Stimulated activated CD8-positive, alpha-beta memory T cell treated with anti-CD3 and anti-CD28 coated beads, Interleukin-12 subunit alpha, Interleukin-12 subunit beta, amount 100 ng/mL, for 24 hours (primary cell): ENCODE data around the gene ARHGEF10L.
"Not testable (repeated sequence)": the region's sequence is repeated elsewhere in the genome, so short reads cannot be mapped to it uniquely, and the experiment has no call there.

Experiments used
- DNase-seq: peaks from one replicate; pipeline ENCODE4 v3.0.0-alpha.2; 2020; ENCODE audit errors: extremely low read depth

The ARHGEF10L gene

DNA sequence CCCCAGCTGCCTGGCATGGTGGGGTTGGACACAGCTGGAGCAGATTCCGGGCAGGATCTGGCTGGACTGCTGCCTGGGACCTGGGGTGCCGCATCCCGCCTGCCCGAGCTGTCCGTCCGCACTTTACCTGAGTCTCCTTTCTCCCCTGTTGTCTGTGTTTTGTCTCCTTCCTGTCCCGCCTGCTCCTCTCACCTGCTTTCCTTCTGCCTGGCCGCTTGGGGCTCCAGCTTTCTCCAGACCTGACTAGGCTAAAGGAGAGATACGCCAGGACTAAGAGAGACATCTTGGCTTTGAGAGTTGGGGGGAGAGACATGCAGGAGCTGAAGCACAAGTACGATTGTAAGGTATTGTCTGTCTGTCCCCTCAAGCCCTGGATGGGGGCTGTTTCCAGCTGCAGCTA, 73.3 kb downstream of the ARHGEF10L start:
- DNase-seq: no peak

DNA sequence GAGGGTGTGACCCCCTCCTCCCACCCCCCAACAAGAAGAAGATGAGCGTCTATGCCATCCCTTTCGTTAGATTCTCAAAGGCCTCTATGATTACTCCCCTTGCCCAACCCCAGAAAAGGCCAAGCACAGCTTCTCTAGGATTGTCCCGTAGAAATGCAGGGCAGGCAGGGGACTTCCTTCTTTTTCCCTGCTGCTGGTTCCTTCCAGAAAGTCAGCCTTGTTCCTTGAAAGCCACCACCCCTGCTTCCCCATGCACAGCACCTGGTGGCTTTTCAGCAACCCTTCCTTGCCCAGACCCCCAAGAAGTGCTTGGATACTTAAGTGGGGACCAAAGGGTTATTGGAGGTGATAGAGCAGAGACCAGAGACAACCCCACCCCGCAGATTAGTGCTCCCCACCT, 75.1 kb downstream of the ARHGEF10L start:
- DNase-seq: no peak

DNA sequence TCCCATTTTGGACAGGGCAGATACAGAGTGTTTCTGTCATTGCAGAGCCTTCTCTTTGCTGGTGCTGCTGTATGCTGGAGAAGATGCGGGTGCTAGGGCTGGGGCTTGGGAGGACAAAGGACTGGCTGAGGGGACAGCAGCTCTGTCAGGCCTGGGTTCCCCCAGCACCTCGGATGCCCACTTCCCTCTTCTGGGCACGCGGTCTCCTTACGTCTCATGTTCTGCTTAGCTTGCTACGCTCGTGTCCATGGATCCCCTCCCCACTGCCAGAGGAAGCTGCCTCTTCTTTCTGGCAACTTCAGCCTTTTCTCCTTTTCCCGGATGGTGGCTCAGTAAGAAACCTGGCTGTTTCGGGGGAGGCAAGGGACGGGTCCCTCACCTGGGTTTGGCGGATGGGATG, 75.7 kb downstream of the ARHGEF10L start:
- DNase-seq: no peak

DNA sequence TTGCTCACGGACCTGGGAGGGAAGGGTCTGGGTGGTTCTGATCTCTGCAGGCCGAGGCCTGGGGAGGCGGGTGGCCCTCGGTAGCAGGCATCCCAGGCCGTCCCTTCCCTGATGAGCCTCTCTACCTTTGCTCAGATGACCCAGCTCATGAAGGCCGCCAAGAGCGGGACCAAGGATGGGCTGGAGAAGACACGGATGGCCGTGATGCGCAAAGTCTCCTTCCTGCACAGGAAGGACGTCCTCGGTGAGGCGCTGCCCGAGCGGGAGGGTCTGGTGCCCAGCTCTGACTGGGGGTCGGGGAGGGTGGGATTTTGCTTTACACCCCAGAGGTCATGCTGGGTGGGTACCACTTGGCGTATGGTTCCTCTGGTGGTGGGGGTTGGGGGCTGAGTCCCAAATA, 76.5 kb downstream of the ARHGEF10L start:
- no peak for DNase-seq

DNA sequence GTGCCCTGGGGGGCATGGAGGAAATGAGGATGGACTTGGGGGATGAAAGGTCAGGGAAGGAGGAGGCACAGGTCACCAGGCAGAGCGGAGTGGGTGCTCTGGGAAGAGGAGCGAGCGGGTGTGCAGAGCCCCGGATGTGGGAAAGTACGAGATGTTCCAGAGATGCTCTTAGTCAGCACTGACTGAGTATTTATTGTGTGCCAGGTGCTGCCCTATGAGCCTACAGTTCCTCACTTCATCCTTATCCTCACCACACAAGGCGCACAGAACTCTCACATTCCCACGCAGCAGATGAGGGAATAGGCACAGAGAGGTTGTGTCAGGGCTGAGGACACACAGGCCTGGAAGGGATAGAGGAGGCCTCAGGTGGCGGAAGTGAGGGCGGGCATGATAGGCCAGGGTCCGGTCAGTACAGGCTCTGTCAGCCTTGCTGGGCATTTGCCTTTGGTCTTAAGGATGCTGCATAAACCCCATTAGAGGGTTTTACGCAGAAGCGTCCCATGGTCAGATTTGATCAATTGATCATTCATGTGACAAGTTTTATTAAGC, 77.3 kb downstream of the ARHGEF10L start:
- DNase-seq: no peak

DNA sequence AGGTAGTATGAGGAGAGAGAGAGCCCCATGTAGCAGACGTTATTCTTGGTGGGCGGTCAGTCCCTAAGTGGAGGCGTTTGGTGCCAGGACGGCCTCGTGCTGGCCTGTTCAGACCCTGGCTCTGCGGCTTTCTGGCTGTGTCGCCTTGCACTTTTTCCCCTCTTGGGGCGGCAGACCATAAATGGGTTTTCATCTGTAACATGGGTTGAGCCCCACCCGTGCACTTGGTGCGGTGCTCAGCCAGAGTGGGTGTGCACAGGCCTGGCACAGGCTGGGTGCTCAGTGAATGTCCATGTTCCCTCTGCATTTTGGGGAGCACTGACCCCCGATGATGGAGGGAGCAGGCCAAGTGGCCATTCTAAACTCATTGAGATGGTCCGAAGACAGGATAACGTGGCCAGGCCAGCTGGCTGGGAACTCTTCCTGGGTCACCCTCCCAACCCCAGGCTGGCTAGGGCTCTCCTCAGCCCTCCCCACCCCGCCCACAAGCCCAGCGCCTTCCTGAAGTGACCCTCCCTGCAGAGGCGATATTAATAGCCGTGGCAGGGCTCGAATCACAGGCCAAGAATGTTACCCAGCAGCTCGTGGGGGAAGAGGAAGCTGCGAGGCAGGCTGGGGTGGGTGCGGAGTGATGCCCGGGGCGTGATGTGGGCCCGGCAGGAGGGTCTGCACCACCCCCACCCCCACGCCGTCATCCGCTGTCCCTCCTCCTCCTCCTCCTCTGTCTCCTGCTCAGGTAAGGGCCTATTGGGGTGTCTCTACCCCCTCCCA, 78.5 kb downstream of the ARHGEF10L start:
- DNase-seq: no peak

DNA sequence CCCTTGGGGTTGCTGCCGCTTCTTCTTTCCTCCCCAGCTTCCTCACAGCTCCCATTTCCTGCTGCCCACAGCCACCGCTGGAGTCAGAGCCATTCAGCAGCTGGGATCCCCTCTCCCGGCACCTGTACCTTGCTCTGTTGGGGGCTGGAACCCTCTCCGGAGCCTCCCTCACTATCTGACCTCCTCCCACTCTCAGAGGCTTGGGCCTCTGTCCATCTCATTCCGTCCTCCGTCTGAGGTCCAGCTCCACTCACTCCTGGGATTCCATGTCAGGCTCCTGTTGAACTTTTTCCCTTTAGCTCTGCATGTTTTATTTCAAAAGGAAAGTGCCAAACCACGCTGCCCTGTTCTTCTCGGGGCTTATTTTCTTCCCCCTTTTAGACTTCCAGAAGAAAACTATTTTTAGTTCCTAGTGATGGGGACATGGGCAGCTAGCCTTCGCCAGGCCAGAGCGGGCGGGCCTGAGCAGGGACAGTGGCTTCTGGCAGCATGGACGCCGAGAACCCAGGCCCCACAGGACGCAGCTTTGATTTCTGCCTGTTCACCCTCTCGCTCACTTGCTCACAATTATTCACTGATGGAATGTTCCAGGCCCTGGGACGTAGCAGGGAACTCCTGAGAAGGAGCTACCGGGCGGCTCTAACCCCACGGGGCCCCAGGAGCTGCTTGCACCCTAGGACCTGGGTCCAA, 79.2 kb downstream of the ARHGEF10L start:
- no peak for DNase-seq

DNA sequence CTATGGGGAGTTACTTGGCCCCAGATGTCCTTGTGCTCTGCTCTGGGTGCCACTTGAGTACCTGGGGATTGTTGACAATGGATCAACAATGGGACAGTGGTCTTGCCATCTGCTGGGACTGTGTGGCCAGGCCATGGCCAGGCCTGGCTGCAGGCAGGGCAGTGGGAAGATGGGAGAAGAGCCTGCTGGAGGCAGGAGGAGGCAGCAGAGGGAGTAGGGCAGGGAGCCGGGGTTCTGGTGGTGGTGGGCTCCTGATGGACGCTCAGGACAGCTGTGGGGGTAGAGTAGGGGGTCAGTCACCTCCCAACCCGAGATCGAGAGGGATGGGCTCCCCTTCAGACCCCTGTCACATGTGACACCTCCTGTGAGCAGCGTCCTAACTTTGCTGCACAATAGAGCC, 81.0 kb downstream of the ARHGEF10L start:
- no peak for DNase-seq

DNA sequence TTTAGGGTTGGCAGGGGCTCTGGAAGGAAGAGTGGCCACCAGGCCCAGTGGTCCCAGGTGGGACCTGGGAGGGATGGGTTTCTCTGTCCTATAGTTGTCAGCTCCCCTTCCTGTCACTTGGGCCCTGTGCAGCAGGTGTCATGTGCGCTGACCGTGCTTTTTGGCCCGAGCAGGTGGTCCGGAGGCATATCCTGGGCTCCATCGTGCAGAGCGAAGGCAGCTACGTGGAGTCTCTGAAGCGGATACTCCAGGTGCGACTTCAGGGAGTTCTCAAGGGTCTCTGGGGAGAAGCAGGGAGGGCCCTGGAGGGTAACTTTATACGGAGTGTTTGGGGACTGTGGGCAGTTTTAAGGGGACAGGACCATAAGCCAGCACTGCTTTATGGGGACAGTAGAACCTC, 82.2 kb downstream of the ARHGEF10L start:
- DNase-seq: no peak

DNA sequence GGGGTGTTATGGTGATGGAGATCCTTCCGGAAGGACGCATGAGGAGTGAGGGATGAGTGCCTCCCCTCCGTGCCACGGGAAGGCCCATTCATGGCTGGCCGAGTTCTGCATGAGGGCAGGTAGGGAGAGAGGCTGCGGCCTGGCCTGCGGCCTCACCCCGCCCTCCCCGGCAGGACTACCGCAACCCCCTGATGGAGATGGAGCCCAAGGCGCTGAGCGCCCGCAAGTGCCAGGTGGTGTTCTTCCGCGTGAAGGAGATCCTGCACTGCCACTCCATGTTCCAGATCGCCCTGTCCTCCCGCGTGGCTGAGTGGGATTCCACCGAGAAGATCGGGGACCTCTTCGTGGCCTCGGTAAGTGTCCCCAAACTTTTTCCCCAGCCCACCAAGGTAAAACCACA, 83.3 kb downstream of the ARHGEF10L start:
- DNase-seq: no peak

DNA sequence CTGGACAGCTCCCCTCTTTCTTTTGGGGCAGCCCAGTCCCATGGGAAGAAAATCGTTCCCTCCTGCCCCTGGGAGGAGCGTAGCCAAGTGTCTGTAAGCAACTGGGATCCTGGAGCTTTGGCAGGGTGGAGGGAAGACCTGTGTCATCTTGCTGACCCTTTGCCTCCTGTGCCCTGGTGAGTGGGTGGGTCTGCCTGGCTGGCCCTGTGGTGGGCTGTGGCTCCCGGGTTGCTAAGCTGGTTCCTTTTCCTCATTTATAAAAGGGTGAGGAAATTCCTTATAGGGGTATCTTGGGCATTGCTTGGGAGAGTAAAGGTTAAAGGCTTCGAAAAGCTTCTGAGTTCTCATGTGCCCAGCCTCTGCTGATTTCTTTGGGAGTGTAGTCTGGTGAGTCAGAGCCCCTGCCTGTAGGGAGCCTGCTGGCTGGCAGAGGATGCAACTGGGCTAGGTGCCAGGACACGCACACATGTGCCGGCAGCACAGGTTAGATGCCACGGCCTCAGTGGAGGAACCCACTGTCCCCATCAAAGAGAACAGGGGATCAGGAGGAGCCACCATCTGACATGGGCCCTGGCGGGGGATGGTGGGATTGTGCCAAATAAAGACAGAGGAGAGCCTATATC, 85.2 kb downstream of the ARHGEF10L start:
- DNase-seq: no peak

DNA sequence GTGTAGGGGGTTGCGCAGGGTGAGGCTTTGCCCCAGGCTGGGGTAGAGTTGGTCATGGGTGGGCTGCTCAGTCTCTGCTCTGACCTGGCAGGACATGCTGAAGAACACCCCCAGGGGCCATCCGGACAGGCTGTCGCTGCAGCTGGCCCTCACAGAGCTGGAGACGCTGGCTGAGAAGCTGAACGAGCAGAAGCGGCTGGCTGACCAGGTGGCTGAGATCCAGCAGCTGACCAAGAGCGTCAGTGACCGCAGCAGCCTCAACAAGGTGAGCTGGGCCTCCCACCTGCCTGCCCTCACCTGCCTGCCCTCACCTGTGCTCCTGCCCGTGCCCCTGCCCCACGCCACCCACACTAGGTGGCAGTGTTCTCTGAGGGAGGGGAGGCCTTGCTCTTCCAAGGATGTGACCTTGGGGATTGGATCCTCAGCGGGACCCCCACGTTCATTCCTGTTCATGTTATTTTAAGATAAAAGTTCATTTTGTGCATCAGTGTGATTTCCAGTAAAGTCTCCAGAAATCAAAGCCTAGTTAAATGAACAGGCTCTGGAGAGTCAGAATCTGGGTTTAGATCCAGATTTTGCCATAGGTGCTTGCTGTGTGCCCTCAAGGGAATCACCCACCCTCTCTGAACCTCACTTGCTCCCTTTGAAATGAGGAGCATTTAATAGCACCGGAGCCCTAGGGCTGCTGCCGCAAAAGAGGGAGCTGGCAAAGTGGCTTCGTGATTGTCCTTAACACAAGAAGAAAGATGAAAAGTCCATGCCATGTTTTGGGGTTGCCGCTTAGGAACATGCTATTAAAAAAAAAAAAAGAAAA, 87.9 kb downstream of the ARHGEF10L start:
- no peak for DNase-seq

DNA sequence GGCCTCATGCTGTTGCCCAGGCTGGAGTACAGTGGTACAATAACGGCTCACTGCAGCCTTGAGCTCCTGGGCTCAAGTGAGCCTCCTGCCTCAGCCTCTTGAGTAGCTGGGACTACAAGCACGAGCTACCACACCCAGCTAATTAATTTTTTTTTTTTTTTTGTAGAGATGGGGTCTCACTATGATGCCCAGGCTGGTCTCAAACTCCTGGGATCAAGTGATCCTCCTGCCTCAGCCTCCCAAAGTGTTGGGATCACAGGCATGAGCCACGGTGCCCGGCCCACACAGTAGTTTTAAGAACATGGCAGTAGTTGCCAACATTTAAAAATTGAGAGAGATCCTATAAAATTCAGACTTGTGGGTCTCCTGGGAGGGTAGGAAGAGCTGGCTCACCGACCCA, 89.5 kb downstream of the ARHGEF10L start:
- DNase-seq: not testable (repeated sequence)

DNA sequence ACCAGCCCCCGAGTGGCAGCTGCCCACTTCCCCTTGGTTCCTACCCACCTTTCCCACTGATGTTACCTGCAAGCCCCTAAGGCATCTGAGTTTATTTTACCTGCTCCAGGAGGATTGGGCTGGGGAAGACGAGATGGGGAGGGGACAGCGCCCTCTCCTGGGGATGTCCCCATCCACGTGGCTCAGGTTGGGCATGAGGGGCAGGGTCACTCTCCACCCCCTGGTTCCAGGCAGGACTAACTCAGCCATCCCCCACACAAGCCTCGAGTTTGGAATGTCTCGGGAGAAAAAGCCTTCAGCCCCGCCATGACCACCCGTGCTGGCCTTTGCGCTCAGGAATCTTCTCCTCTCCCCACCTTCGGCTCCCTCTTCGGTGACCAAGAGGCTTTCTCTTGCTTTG, 90.0 kb downstream of the ARHGEF10L start:
- no peak for DNase-seq

DNA sequence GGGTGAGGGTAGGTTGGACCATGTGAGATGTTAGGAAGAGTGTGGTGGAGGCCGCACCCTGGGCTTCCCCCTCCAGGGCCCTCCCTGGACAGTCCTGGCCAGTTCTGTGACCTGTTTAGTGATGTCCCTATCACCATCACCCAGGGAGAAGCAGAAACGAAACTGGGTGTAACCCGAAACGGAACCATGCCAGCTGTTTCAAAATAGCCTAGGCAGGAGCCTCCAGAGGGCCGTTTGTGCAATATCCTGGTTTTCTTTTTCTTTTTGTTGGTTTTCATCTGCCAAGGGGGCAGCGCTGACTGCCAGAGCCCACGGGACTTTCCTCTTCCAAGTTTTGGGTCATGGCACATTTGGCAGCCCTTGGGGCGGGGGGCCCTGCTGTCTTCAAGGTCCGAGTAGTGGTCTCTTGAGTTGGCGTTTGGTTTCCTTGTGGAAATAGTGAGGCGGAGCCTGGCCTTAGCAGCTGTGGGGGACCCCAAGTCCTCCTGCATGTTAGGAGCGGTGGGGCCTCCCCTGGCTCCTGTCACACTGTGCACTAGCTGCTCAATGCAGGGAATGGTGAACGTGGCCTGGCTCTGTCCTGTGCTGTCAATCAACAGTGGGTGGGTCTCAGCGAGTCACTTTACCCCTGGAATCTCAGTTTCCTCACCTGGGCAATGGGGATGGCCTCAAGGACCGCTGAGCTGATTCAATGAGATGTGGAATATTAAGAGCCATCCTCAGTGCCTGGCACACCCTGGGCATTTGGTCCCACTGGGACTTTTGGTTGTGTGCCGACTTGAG, 90.7 kb downstream of the ARHGEF10L start:
- DNase-seq: no peak

DNA sequence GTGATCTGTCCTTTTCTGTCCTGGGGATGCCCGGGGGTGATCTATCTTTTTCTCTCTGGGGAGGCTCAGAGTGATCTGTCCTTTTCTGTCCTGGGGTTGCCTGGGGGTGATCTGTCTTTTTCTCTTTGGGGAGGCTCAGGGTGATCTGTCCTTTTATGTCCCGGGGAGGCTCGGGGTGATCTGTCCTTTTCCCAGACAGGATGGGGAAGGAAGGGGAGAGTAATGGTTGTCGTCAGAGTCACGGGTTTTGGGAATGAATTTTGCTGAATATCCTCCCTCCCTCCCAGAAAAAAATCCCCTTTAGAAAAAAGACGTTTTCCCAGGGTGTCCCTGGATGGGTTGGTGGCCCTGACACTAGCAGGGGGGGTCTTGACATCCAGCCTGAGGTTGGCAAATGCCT, 91.5 kb downstream of the ARHGEF10L start:
- DNase-seq: no peak

DNA sequence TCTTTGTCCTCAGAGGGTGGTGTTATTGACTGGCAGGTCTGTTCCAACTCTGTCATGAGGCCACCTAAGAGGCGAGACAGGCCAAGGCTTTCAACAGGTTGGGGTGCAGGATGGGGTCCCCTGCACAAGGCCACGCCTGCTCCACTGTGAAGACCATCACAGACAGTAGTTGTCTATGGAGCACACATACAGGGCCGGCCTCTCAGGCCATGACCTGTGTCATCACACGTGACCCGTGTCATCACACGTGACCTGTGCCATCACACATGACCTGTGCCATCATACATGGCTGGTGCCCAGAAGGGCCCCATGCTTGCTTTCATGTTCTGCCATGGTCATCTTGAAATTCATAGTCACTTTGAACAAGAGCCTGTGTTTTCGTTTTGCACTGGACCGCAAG, 91.9 kb downstream of the ARHGEF10L start:
- DNase-seq: no peak

DNA sequence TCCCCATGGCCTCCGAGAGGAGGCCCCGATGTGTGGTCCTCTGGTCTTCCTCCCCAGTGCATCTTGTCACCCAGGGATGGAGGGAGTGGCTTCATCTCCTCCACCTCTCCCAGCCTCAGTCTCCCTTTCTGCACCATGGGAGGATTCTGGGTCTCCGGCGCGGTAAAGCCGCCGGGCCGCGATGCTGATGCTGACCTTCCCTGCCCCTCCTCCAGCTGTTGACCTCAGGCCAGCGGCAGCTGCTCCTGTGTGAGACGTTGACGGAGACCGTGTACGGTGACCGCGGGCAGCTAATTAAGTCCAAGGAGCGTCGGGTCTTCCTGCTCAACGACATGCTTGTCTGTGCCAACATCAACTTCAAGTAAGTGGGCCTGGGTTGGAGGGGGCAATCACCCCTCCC, 92.6 kb downstream of the ARHGEF10L start:
- DNase-seq: no peak

DNA sequence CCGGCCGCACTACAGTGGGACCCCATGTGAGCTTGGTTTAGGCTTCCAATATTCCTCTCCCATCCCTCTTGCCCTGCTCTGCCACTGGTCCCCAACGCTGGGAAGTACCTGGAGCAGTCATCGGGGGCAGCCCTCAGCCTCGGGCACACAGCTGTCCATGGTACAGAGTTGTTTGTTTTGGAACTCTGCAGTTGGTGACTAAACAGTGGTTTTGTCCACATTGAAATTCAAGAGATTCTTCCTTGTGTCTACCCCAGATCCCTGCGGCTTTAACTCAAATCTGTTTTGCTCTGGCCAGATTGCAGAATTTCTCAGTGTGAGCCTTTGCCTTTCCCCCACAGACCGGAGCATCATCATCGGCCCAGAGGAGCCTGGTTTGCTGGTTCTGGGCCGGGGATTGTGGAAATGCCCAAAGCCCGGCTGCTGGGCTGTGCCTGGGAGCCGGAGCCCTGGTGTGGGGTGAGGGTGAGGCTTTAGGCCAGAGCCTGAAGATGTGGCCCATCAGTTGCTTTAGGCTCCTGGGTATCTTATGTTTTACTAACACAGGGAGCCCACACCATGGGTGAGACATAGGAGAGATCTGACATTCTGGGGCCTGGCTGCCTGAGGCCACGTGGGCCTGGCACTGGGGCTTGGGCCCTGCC, 93.2 kb downstream of the ARHGEF10L start:
- DNase-seq: no peak

DNA sequence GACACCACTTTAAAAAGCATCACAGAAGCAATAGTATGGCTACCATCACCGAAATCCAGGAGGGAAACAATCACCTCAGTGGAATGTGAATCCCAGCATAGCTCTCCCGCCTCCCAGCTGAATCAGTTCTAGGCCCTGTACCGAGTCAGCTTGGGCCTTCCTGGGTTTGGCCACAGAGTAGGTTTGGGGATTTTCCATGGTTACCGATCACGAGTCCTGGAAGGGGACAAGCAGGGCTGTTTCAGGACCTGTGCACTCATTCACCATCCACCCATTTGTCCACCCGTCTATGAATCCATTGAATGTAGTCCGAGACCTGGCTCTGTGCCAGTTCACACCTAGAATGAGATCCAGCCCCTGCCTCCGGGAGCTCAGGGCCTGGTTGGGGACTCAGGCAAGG, 94.2 kb downstream of the ARHGEF10L start:
- no peak for DNase-seq

DNA sequence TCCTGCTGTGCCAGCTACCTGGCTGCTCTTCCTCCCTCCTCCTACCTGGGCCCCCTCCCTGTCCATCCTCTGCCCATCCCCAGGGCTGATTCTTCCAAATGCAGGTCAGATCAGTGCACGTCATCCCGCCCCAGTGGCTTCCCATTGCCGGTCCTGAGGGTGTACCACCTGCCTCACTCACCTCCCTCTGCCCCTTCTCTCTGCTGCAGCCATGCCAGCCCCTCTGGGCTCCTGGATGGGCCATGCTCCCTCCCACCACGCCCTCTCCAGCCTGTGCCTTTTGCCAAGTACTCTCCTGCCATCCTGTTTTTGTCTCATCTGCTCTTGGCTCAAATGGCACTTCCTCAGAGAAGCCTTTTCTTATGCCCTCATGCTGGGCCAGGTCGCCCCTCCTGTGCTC, 95.8 kb downstream of the ARHGEF10L start:
- DNase-seq: no peak
